GM23338 (cell line): ENCODE measurements around the gene ANKH. TPM values are rescaled to one million over a fixed set of nuclear protein-coding genes. Genes with fewer than 3 reads are reported as not detected.

Source experiments
- ATAC-seq: fragments of 200-7000 bp; cut with Tn5 transposase; 3 replicates; pipeline ENCODE4 v1.9.1; 2020
- DNase-seq: peaks from one replicate; pipeline ENCODE4 v3.0.0-alpha.2; 2015; ENCODE audit warnings: low spot score
- H2AFZ ChIP-seq: fragments of 200-600 bp; sonication (generic); 2 replicates; pipeline ENCODE4 v1.8.0; 2016; ENCODE audit warnings: antibody characterized with exemption, mild to moderate bottlenecking, moderate library complexity
- H3F3A ChIP-seq: fragments of 200-600 bp; sonication (generic); replicated peaks from 2 replicates; pipeline ENCODE4 v1.8.0; 2017; ENCODE audit warnings: antibody characterized with exemption, mixed run types, low read depth
- H3K27ac ChIP-seq: fragments of 200-600 bp; sonication (generic); 2 replicates; pipeline ENCODE4 v1.6.1; 2016; ENCODE audit warnings: low read depth
- H3K27me3 ChIP-seq: fragments of 200-600 bp; sonication (generic); 2 replicates; pipeline ENCODE4 v1.8.0; 2016; ENCODE audit warnings: mild to moderate bottlenecking, mixed run types, moderate library complexity; ENCODE audit not compliant: insufficient read depth
- H3K36me3 ChIP-seq: fragments of 200-600 bp; sonication (generic); 2 replicates; pipeline ENCODE4 v1.8.0; 2016; ENCODE audit warnings: mild to moderate bottlenecking; ENCODE audit not compliant: insufficient read depth
- H3K4me1 ChIP-seq: fragments of 200-600 bp; sonication (generic); 2 replicates; pipeline ENCODE4 v1.8.0; 2016; ENCODE audit warnings: mild to moderate bottlenecking, moderate library complexity; ENCODE audit not compliant: insufficient read depth
- H3K4me2 ChIP-seq: fragments of 200-600 bp; sonication (generic); 2 replicates; pipeline ENCODE4 v1.7.1; 2017; ENCODE audit warnings: mixed run types
- H3K4me3 ChIP-seq: fragments of 200-600 bp; sonication (generic); 2 replicates; pipeline ENCODE4 v1.6.1; 2016; ENCODE audit warnings: mixed run types
- H3K79me2 ChIP-seq: fragments of 200-600 bp; sonication (generic); replicated peaks from 2 replicates; pipeline ENCODE4 v1.8.0; 2017; ENCODE audit warnings: mild to moderate bottlenecking; ENCODE audit not compliant: insufficient read depth
- H3K9me2 ChIP-seq: fragments of 200-600 bp; sonication (generic); 2 replicates; pipeline ENCODE4 v1.8.0; 2017; ENCODE audit not compliant: insufficient read depth
- H4K20me1 ChIP-seq: fragments of 200-600 bp; sonication (generic); replicated peaks from 2 replicates; pipeline ENCODE4 v1.8.0; 2017; ENCODE audit warnings: mild to moderate bottlenecking; ENCODE audit not compliant: insufficient read depth
- H3K27ac Mint-ChIP-seq: 2 replicates; pipeline ENCODE4 v1.8.0; 2020; ENCODE audit warnings: inconsistent platforms, mild to moderate bottlenecking, moderate library complexity, mixed read lengths
- H3K27me3 Mint-ChIP-seq: 3 replicates; pipeline ENCODE4 v1.8.0; 2022; ENCODE audit warnings: low read depth, mild to moderate bottlenecking, moderate library complexity, mixed read lengths, inconsistent platforms; ENCODE audit not compliant: insufficient read depth, poor library complexity
- H3K36me3 Mint-ChIP-seq: 3 replicates; pipeline ENCODE4 v1.8.0; 2021; ENCODE audit warnings: low read depth, mild to moderate bottlenecking, inconsistent platforms, moderate library complexity, mixed read lengths
- H3K4me1 Mint-ChIP-seq: 3 replicates; pipeline ENCODE4 v1.8.0; 2020; ENCODE audit warnings: mild to moderate bottlenecking, inconsistent platforms, mixed read lengths
- H3K4me3 Mint-ChIP-seq: 3 replicates; pipeline ENCODE4 v1.8.0; 2021; ENCODE audit warnings: moderate library complexity, mild to moderate bottlenecking, inconsistent platforms, mixed read lengths
- H3K9me3 Mint-ChIP-seq: 3 replicates; pipeline ENCODE4 v1.8.0; 2020; ENCODE audit warnings: moderate library complexity, mild to moderate bottlenecking, inconsistent platforms, mixed read lengths
- CREB1 ChIP-seq: fragments of 250-450 bp; sonication (Bioruptor Pico); IDR thresholded peaks from 2 replicates; pipeline ENCODE4 v1.5.0; 2020; ENCODE audit warnings: low read depth, mild to moderate bottlenecking, moderate library complexity
- ETS1 ChIP-seq: IDR thresholded peaks from 2 replicates; pipeline ENCODE4 v1.6.1; 2016; ENCODE audit warnings: antibody characterized with exemption
- EZH2 ChIP-seq: fragments of 200-600 bp; sonication (generic); IDR thresholded peaks from one replicate; pipeline ENCODE4 v1.8.0; 2017; ENCODE audit warnings: antibody characterized with exemption, mild to moderate bottlenecking, low read depth; ENCODE audit not compliant: unreplicated experiment
- JUNB ChIP-seq: IDR thresholded peaks from one replicate; pipeline ENCODE4 v1.6.1; 2016; ENCODE audit warnings: antibody characterized with exemption; ENCODE audit not compliant: unreplicated experiment
- POLR2AphosphoS5 ChIP-seq: IDR thresholded peaks from 2 replicates; pipeline ENCODE4 v1.6.1; 2016; ENCODE audit warnings: antibody characterized with exemption, low read depth
- REST ChIP-seq: IDR thresholded peaks from one replicate; pipeline ENCODE4 v1.6.1; 2018; ENCODE audit warnings: antibody characterized with exemption; ENCODE audit not compliant: unreplicated experiment
- STAT1 ChIP-seq: IDR thresholded peaks from one replicate; pipeline ENCODE4 v1.6.1; 2016; ENCODE audit warnings: antibody characterized with exemption; ENCODE audit not compliant: unreplicated experiment
- ZNF114 ChIP-seq: fragments of 250-450 bp; sonication (Bioruptor Pico); IDR thresholded peaks from 2 replicates; pipeline ENCODE4 v1.5.0; 2020; ENCODE audit warnings: mild to moderate bottlenecking, moderate library complexity
- ZNF331 ChIP-seq: fragments of 250-450 bp; sonication (Bioruptor Pico); IDR thresholded peaks from 2 replicates; pipeline ENCODE4 v1.5.0; 2020; ENCODE audit warnings: low read depth, mild to moderate bottlenecking, moderate library complexity
- ZNF462 ChIP-seq: fragments of 250-450 bp; sonication (Bioruptor Pico); IDR thresholded peaks from 2 replicates; pipeline ENCODE4 v1.5.0; 2020; ENCODE audit warnings: mild to moderate bottlenecking, moderate library complexity
- polyA plus RNA-seq: library from polyadenylated mRNA; unstranded; fragments of >200 nt; fragmentation: Nextera tagmentation; extraction: Ambion mirVana; gene quantifications from 2 replicates; pipeline ENCODE4 v1.2.1, GENCODE V29; 2016
- total RNA-seq: library from RNA; depleted of rRNA; stranded (reverse); fragments of >200 nt; shearing (Covaris generic); gene quantifications from 2 replicates; pipeline ENCODE4 v1.2.3, GENCODE V29; 2014

Gene ANKH
- total and polyA plus RNA-seq, 2 experiments from 2014 or later, result 5.0 to 6.1 TPM

- H3K4me3 Mint-ChIP-seq, result peak overlapping the region; percentile 90
- no peaks in the 10 kb centered on the region for H3K9me3 Mint-ChIP-seq
- Histone ChIP-seq H3K27me3 (peaks cover 30% of the 10 kb centered on the region), H3K79me2 (peaks cover 37% of the 10 kb centered on the region), H3K4me3 (peak overlapping the region; percentile 87), H3K4me2 (peak overlapping the region; percentile 94), H3F3A (0 out of 2 replicates have a peak, but pooled peaks cover 3% of the 10 kb centered on the region), H3K4me1 (peaks cover 19% of the 10 kb centered on the region), H2AFZ (peak overlapping the region; percentile 99), H4K20me1 (peaks cover 4% of the 10 kb centered on the region; the same call in 1 of the 2 replicates), H3K27ac (peak overlapping the region; percentile 59; the same call in 1 of the 2 replicates), H3K36me3 (no peaks in the 10 kb centered on the region), H3K9me2 (peaks cover 4% of the 10 kb centered on the region; the same call in 1 of the 2 replicates)
- H3K36me3 Mint-ChIP-seq, result no peaks in the 10 kb centered on the region; the same call in 2 of the 3 replicates
- H3K4me1 Mint-ChIP-seq, result peaks cover 22% of the 10 kb centered on the region
- DNase-seq, result no peak
- peaks cover 22% of the 10 kb centered on the region for H3K27me3 Mint-ChIP-seq
- peak; percentile 40 for ATAC-seq
- no peak for TF ChIP-seq ZNF114 (CRISPR knock-in tag)
- peak; percentile 41 for TF ChIP-seq EZH2
- H3K27ac Mint-ChIP-seq, result no peak overlapping the region; the same call in 1 of the 2 replicates
These were observed 207.8 kb downstream of the ANKH start for GRCh38 chr5:14663734-14664269.

GRCh38 chr5:14662721-14663260 is 208.8 kb downstream of the ANKH start:
- Mint-ChIP-seq H3K4me1 (peaks cover 22% of the 10 kb centered on the region), H3K27ac (no peak overlapping the region), H3K27me3 (peaks cover 22% of the 10 kb centered on the region), H3K9me3 (no peaks in the 10 kb centered on the region), H3K36me3 (no peaks in the 10 kb centered on the region; the same call in 2 of the 3 replicates), H3K4me3 (peak overlapping the region; percentile 90; the same call in 1 of the 3 replicates)
- Histone ChIP-seq H3K79me2 (peaks cover 27% of the 10 kb centered on the region), H4K20me1 (peaks cover 4% of the 10 kb centered on the region; the same call in 1 of the 2 replicates), H3K27ac (no peak overlapping the region), H3K4me3 (no peak overlapping the region), H3K27me3 (peaks cover 30% of the 10 kb centered on the region), H2AFZ (no peak overlapping the region), H3K4me2 (peak overlapping the region; percentile 94), H3F3A (0 out of 2 replicates have a peak, but pooled peaks cover 3% of the 10 kb centered on the region), H3K36me3 (no peaks in the 10 kb centered on the region), H3K9me2 (peaks cover 4% of the 10 kb centered on the region; the same call in 1 of the 2 replicates), H3K4me1 (peaks cover 19% of the 10 kb centered on the region)
- DNase-seq (no peak), ATAC-seq (no peak)
- TF ChIP-seq ZNF462 (CRISPR knock-in tag), result no peak
- no peak for TF ChIP-seq CREB1 (CRISPR knock-in tag)
- TF ChIP-seq STAT1, result no peak
- no peak for TF ChIP-seq POLR2AphosphoS5
- TF ChIP-seq JUNB, result no peak
- no peak for TF ChIP-seq ZNF114 (CRISPR knock-in tag)
- TF ChIP-seq ETS1, result no peak
- TF ChIP-seq EZH2, result no peak
- no peak for TF ChIP-seq ZNF331
- TF ChIP-seq REST, result no peak
